K562 (cell line): ENCODE results near the gene GPR78. TPM values are rescaled to one million over a fixed set of nuclear protein-coding genes. Genes with fewer than 3 reads are reported as not detected.

ENCODE experiments used
- ATAC-seq: fragments of 200-7000 bp; cut with Tn5 transposase; 3 replicates; pipeline ENCODE4 v1.9.1; 2020; ENCODE audit warnings: moderate library complexity
- BruUV-seq: library from RNA; stranded (reverse); fragments of 400-500 nt; replicated peaks from 2 replicates; lab custom pipeline; 2021; lab: Mats Ljungman, UMichigan
- CTCF ChIA-PET: fragments of 300-600 bp; formaldehyde crosslinking; extraction: SDS; loops from one replicate; lab custom pipeline; 2021; ENCODE audit warnings: low intra/inter-chr PET ratio; lab: Yijun Ruan, JAX
- POLR2A ChIA-PET: fragments of 300-600, 350-650 bp; sonication (Branson Sonifier 250); formaldehyde crosslinking; extraction: SDS; loops from one replicate; lab custom pipeline; 2021; ENCODE audit warnings: antibody characterized with exemption, inconsistent platforms; lab: Yijun Ruan, JAX
- DNase-seq, 4 experiments: peaks; one replicate each; pipeline versions ENCODE4 v3.0.0 to v3.0.0-alpha.2; 2011 to 2018; ENCODE audit warnings: low spot score in 3 of 4, mixed read lengths in 3 of 4; ENCODE audit errors: extremely low read depth in 1 of 4
- FAIRE-seq: peaks from 2 replicates; lab custom pipeline; 2011; peaks lifted over from hg19 to GRCh38; lab: Jason Lieb, UNC
- H2AFZ ChIP-seq: 2 replicates; pipeline ENCODE4 v1.6.0; 2011; ENCODE audit warnings: low read depth, low read length, control low read depth, inconsistent platforms
- H3K27ac ChIP-seq: fragments of 200-600 bp; 3 replicates; pipeline ENCODE4 v1.8.0; 2011; ENCODE audit warnings: low read depth, mild to moderate bottlenecking, control low read depth, inconsistent platforms, low read length, moderate library complexity, mixed read lengths; ENCODE audit errors: extremely low read depth
- H3K27me3 ChIP-seq, 2 experiments: fragments of 300-600 bp in 1 of 2; 2 replicates in 1 of 2; 3 replicates in 1 of 2; pipeline versions ENCODE4 v1.6.0 to v1.8.0; 2011; ENCODE audit warnings: inconsistent platforms in 2 of 2, low read length in 2 of 2, mild to moderate bottlenecking in 1 of 2, mixed read lengths in 1 of 2, moderate library complexity in 1 of 2; ENCODE audit not compliant: control insufficient read depth in 2 of 2, insufficient read depth in 2 of 2
- H3K36me3 ChIP-seq: fragments of 300-600 bp; 3 replicates; pipeline ENCODE4 v1.8.0; 2011; ENCODE audit warnings: mild to moderate bottlenecking, low read length, inconsistent platforms; ENCODE audit not compliant: control insufficient read depth, insufficient read depth
- H3K4me1 ChIP-seq, 2 experiments: fragments of 200-600 bp in 1 of 2; replicated peaks in 1 of 2; 2 replicates in 1 of 2; 3 replicates in 1 of 2; pipeline versions ENCODE4 v1.5.1 to v1.8.0; 2011; ENCODE audit warnings: inconsistent platforms in 2 of 2, low read length in 2 of 2, mild to moderate bottlenecking in 1 of 2, mixed read lengths in 1 of 2, moderate library complexity in 1 of 2; ENCODE audit not compliant: control insufficient read depth in 2 of 2, insufficient read depth in 2 of 2
- H3K4me2 ChIP-seq: 2 replicates; pipeline ENCODE4 v1.6.1; 2011; ENCODE audit warnings: low read length, control low read depth, inconsistent platforms, mixed read lengths; ENCODE audit not compliant: insufficient read depth
- H3K4me3 ChIP-seq: fragments of 200-600 bp; sonication (generic), shearing (Covaris generic); 2 replicates; pipeline ENCODE4 v1.5.1; 2016; ENCODE audit warnings: control low read depth, inconsistent platforms
- H3K79me2 ChIP-seq: fragments of 200-600 bp; 3 replicates; pipeline ENCODE4 v1.8.0; 2011; ENCODE audit warnings: low read length, inconsistent platforms; ENCODE audit not compliant: control insufficient read depth, insufficient read depth
- H3K9ac ChIP-seq, 2 experiments: 2 replicates each; pipeline versions ENCODE4 v1.6.0 to v1.6.1; 2011; ENCODE audit warnings: low read depth in 2 of 2, low read length in 2 of 2, control low read depth in 1 of 2, inconsistent platforms in 1 of 2, mild to moderate bottlenecking in 1 of 2, mixed read lengths in 1 of 2; ENCODE audit not compliant: insufficient read depth in 1 of 2
- H3K9me1 ChIP-seq: one replicate; pipeline ENCODE4 v1.6.0; 2011; ENCODE audit warnings: inconsistent platforms, mild to moderate bottlenecking, low read length, moderate library complexity; ENCODE audit not compliant: control insufficient read depth, insufficient read depth
- H3K9me3 ChIP-seq: replicated peaks from 2 replicates; pipeline ENCODE4 v1.5.1; 2011; ENCODE audit warnings: low read depth, low read length, inconsistent platforms; ENCODE audit not compliant: control insufficient read depth, insufficient read depth
- H4K20me1 ChIP-seq: replicated peaks from 2 replicates; pipeline ENCODE4 v1.6.1; 2011; ENCODE audit warnings: low read length, inconsistent platforms, mixed read lengths; ENCODE audit not compliant: control insufficient read depth, insufficient read depth
- DACH1 ChIP-seq: fragments of 450-650 bp; IDR thresholded peaks from 2 replicates; pipeline ENCODE4 v1.6.1; 2018; ENCODE audit not compliant: partially characterized antibody
- HMGXB4 ChIP-seq: sonication (generic); formaldehyde crosslinking; IDR thresholded peaks from 2 replicates; pipeline ENCODE4 v1.8.1; 2023; ENCODE audit warnings: mild to moderate bottlenecking, missing genetic modification reagents
- HNRNPH1 ChIP-seq: fragments of 200-400 bp; formaldehyde crosslinking; optimal IDR thresholded peaks from 2 replicates; pipeline ENCODE3; 2017; ENCODE audit warnings: low read depth, mild to moderate bottlenecking, low read length, moderate library complexity
- KHSRP ChIP-seq: fragments of 450-650 bp; IDR thresholded peaks from 2 replicates; pipeline ENCODE4 v1.6.1; 2017
- MAZ ChIP-seq, 2 experiments: fragments of 450-650 bp in 1 of 2; sonication (generic) in 1 of 2; formaldehyde crosslinking; IDR thresholded peaks in 1 of 2; conservative IDR thresholded peaks in 1 of 2; 2 replicates each; pipeline versions ENCODE4 v1.4.0 to v1.5.0; 2020; ENCODE audit warnings: mild to moderate bottlenecking in 1 of 2, missing genetic modification reagents in 1 of 2
- MCM7 ChIP-seq, 2 experiments: fragments of 450-650 bp; IDR thresholded peaks; 2 replicates each; pipeline ENCODE4 v1.6.1; 2016 to 2018
- MTA3 ChIP-seq: fragments of 450-650 bp; formaldehyde crosslinking; IDR thresholded peaks from 2 replicates; pipeline ENCODE4 v1.6.1; 2017; ENCODE audit warnings: mild to moderate bottlenecking, borderline replicate concordance
- NR2F6 ChIP-seq: fragments of 450-650 bp; formaldehyde crosslinking; IDR thresholded peaks from 2 replicates; pipeline ENCODE4 v1.4.0; 2020; ENCODE audit warnings: mild to moderate bottlenecking
- PHB ChIP-seq: fragments of 250-450 bp; sonication (Bioruptor Pico); IDR thresholded peaks from 2 replicates; pipeline ENCODE4 v1.5.0; 2021
- RFX1 ChIP-seq: fragments of 450-650 bp; IDR thresholded peaks from 2 replicates; pipeline ENCODE4 v1.6.1; 2016; ENCODE audit warnings: mild to moderate bottlenecking, moderate library complexity
- RFX5 ChIP-seq: IDR thresholded peaks from 2 replicates; pipeline ENCODE4 v1.6.1; 2011; ENCODE audit warnings: low read depth, mild to moderate bottlenecking, improper control_type of control experiment, low read length
- SMARCB1 ChIP-seq: IDR thresholded peaks from 2 replicates; pipeline ENCODE4 v1.6.1; 2011; ENCODE audit warnings: improper control_type of control experiment, low read depth; ENCODE audit not compliant: insufficient read length
- ZNF274 ChIP-seq: IDR thresholded peaks from 2 replicates; pipeline ENCODE4 v1.6.1; 2011; ENCODE audit warnings: low read depth, mild to moderate bottlenecking, low read length, moderate library complexity, borderline replicate concordance
- ZNF431 ChIP-seq: sonication (generic); formaldehyde crosslinking; IDR thresholded peaks from 2 replicates; pipeline ENCODE4 v1.8.0; 2022; ENCODE audit warnings: mild to moderate bottlenecking, missing genetic modification reagents
- ZNF75A ChIP-seq: fragments of 450-650 bp; formaldehyde crosslinking; IDR thresholded peaks from 2 replicates; pipeline ENCODE4 v1.4.0; 2020; ENCODE audit warnings: mild to moderate bottlenecking
- WGBS: fragments of 100-300 bp; shearing (Covaris generic); methylation state at CpG from one replicate; pipeline ENCODE4 v1.1.6; 2016; ENCODE audit warnings: low coverage, mixed read lengths; ENCODE audit not compliant: insufficient coverage; ENCODE audit errors: missing lambda C conversion rate; 5-methylcytosine and 5-hydroxymethylcytosine counted together
- in situ Hi-C: fragments of 300-500 bp; cut with MboI; formaldehyde crosslinking; loops from 4 replicates; pipeline ENCODE4 v1.15.0; 2018; ENCODE audit warnings: inconsistent platforms, mixed read lengths
- intact Hi-C: fragments of 100-400 bp; cut with micrococcal nuclease; formaldehyde crosslinking; loops from 2 replicates; pipeline ENCODE4 v1.14.2; 2022
- polyA plus RNA-seq, 8 experiments: library from polyadenylated mRNA; depleted of rRNA in 4 of 8; stranded (reverse) in 5 of 8; unstranded in 3 of 8; fragments of >200 nt; fragmentation: Nextera tagmentation in 2 of 8; fragmentation: Illumina TruSeq in 1 of 8; extraction: Ambion mirVana in 2 of 8; extraction: Trizol in 1 of 8; gene quantifications; 2 replicates each; pipeline versions ENCODE4 v1.2.1 to v1.2.3, GENCODE V29; 2011 to 2014; ENCODE audit warnings: inconsistent platforms in 1 of 8, missing spikeins in 1 of 8
- total RNA-seq, 7 experiments: library from RNA; depleted of rRNA in 6 of 7; stranded (reverse); fragments of >200 nt in 6 of 7; fragmentation: Illumina TruSeq in 2 of 7; extraction: Trizol in 2 of 7; gene quantifications; 2 replicates each; pipeline versions ENCODE4 v1.2.1 to v1.2.3, GENCODE V29; 2011 to 2021; ENCODE audit warnings: low replicate concordance in 1 of 7
- TF ChIP-seq, protein P1 (sequence below): fragments of 450-650 bp; formaldehyde crosslinking; IDR thresholded peaks from 2 replicates; pipeline ENCODE4 v1.4.0; 2020; ENCODE audit warnings: mild to moderate bottlenecking

GPR78 gene
- total and polyA plus RNA-seq, 9 of the 15 experiments (the other 6 are each of a cell fraction or from before 2014, with no cell fraction given): 0.04 to 0.13 (median 0.07) TPM; not detected in 4

DNA sequence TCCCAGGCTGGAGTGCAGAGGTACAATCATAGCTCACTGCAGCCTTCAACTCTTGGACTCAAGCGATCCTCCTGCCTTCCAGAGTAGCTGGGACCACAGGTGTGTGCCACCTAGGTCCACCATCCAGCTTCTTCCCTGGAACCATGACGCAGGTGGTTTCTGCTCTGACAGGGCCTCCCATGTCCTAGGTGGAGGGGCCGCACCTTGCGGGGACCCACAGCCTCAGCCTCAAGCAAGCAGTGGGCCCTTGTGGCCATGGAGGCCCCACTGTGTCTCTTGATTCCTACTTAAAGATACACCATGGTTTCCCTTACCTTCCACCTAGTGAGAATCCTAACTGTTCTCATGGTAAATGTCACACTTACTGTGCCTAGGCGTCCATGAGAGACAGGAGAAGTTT is 6.9 kb upstream of the GPR78 start:
- no peaks in the 10 kb centered on the region; a peak in 1 of 5 replicates for H3K4me1 ChIP-seq
- ChIA-PET CTCF (no interaction called here), POLR2A (interaction anchor here (1.1 kb wide), 1 partner anchor 34 kb away, joined by 3 read pairs; no protein-coding TSS in a partner anchor)
- in situ Hi-C loops: no loop called here
- no peaks in the 10 kb centered on the region for H3K9me3 ChIP-seq
- no peak for FAIRE-seq
- no peak overlapping the region for H3K9ac ChIP-seq
- no peaks in the 10 kb centered on the region for H3K79me2 ChIP-seq
- no TSS peak for BruUV-seq
- H3K27ac ChIP-seq: no peak overlapping the region
- TF ChIP-seq ZNF431 (CRISPR knock-in tag) (no peak), DACH1 (no peak), HNRNPH1 (no peak), RFX1 (no peak), PHB (CRISPR knock-in tag) (no peak), ZNF274 (no peak)
- no peak overlapping the region for H2AFZ ChIP-seq
- intact Hi-C loops: no loop called here
- no peaks in the 10 kb centered on the region for H3K9me1 ChIP-seq
- no peaks in the 10 kb centered on the region for H3K36me3 ChIP-seq
- H4K20me1 ChIP-seq: no peaks in the 10 kb centered on the region; the same call in 1 of the 2 replicates
- no peak overlapping the region for H3K4me2 ChIP-seq
- peaks cover 3 to 30% of the 10 kb centered on the region in 2 experiments; a peak in 3 of 5 replicates for H3K27me3 ChIP-seq
- 10% methylated on average over 5 of the region's 5 CpGs for WGBS
- no peak overlapping the region for H3K4me3 ChIP-seq
- DNase-seq: no peak
- ATAC-seq: no peak

- no peak overlapping the region for H3K4me2 ChIP-seq
- POLR2A ChIA-PET: no interaction called here
- no peaks in the 10 kb centered on the region; a peak in 1 of 5 replicates for H3K4me1 ChIP-seq
- CTCF ChIA-PET: no interaction called here
- ATAC-seq (no peak), DNase-seq (no peak), FAIRE-seq (no peak)
- H3K27me3 ChIP-seq: peaks cover 3 to 30% of the 10 kb centered on the region in 2 experiments; a peak in 3 of 5 replicates
- intact Hi-C loops (no loop called here), in situ Hi-C loops (no loop called here)
- no TSS peak for BruUV-seq
- no peaks in the 10 kb centered on the region; the same call in 1 of the 2 replicates for H4K20me1 ChIP-seq
- no peaks in the 10 kb centered on the region for H3K79me2 ChIP-seq
- H3K4me3 ChIP-seq: no peak overlapping the region
- H3K9me3 ChIP-seq: no peaks in the 10 kb centered on the region
- H2AFZ ChIP-seq: no peak overlapping the region
- WGBS: 8% methylated on average over 5 of the region's 5 CpGs
- no peaks in the 10 kb centered on the region for H3K36me3 ChIP-seq
- no peak overlapping the region for H3K9ac ChIP-seq
- H3K9me1 ChIP-seq: no peaks in the 10 kb centered on the region
- H3K27ac ChIP-seq: no peak overlapping the region
- no peak for TF ChIP-seq NR2F6 (CRISPR knock-in tag)
- no peak for TF ChIP-seq MCM7 (IDR thresholded peaks at IDR 0.05)
- no peak for TF ChIP-seq MTA3
- TF ChIP-seq, protein P1, sequence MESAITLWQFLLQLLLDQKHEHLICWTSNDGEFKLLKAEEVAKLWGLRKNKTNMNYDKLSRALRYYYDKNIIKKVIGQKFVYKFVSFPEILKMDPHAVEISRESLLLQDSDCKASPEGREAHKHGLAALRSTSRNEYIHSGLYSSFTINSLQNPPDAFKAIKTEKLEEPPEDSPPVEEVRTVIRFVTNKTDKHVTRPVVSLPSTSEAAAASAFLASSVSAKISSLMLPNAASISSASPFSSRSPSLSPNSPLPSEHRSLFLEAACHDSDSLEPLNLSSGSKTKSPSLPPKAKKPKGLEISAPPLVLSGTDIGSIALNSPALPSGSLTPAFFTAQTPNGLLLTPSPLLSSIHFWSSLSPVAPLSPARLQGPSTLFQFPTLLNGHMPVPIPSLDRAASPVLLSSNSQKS (CRISPR knock-in tag): no peak
- no peak for TF ChIP-seq KHSRP
- no peak for TF ChIP-seq HMGXB4 (CRISPR knock-in tag)
- TF ChIP-seq ZNF75A (CRISPR knock-in tag): no peak
- TF ChIP-seq SMARCB1: no peak
- no peak for TF ChIP-seq MAZ (CRISPR knock-in tag; conservative IDR thresholded peaks at IDR 0.05 in 1 of 2, IDR thresholded peaks at IDR 0.05 in 1 of 2)
- no peak for TF ChIP-seq RFX5
Measured at GRCh38 chr4:8574796-8575370, 5.3 kb upstream of the GPR78 start.
